ENCODE data around the gene MKNK2.

The MKNK2 gene

GRCh38 chr19:2070436-2070827 is 19.4 kb upstream of the MKNK2 start:
- no peak for DNase-seq

GRCh38 chr19:2064788-2065524 is 13.9 kb upstream of the MKNK2 start:
- DNase-seq, result no peak
- TF ChIP-seq POLR2A (IDR thresholded peaks at IDR 0.05; ENCODE audit: low read length), result no peak
- no peak for TF ChIP-seq GATA1 (IDR thresholded peaks at IDR 0.05; ENCODE audit: low read depth, low read length)

More at GRCh38 chr19:2070436-2070827, 19.4 kb upstream of the MKNK2 start:
- no peak for TF ChIP-seq GATA1 (IDR thresholded peaks at IDR 0.05; ENCODE audit: low read depth, low read length)
- TF ChIP-seq POLR2A (IDR thresholded peaks at IDR 0.05; ENCODE audit: low read length), result no peak

GRCh38 chr19:2064395-2064787 is 13.3 kb upstream of the MKNK2 start:
- TF ChIP-seq GATA1 (IDR thresholded peaks at IDR 0.05; ENCODE audit: low read depth, low read length), result no peak
- TF ChIP-seq POLR2A (IDR thresholded peaks at IDR 0.05; ENCODE audit: low read length), result no peak
- no peak for DNase-seq

- no peak for DNase-seq
- TF ChIP-seq GATA1 (IDR thresholded peaks at IDR 0.05; ENCODE audit: low read depth, low read length) (no peak), POLR2A (IDR thresholded peaks at IDR 0.05; ENCODE audit: low read length) (no peak)
Observed at GRCh38 chr19:2063824-2064223, 12.8 kb upstream of the MKNK2 start.

GRCh38 chr19:2062770-2063169 is 11.7 kb upstream of the MKNK2 start:
- TF ChIP-seq GATA1 (IDR thresholded peaks at IDR 0.05; ENCODE audit: low read depth, low read length), result no peak
- TF ChIP-seq POLR2A (IDR thresholded peaks at IDR 0.05; ENCODE audit: low read length), result no peak
- DNase-seq, result no peak

GRCh38 chr19:2062389-2062729 is 11.3 kb upstream of the MKNK2 start:
- DNase-seq, result no peak
- TF ChIP-seq GATA1 (IDR thresholded peaks at IDR 0.05; ENCODE audit: low read depth, low read length), result no peak
- TF ChIP-seq POLR2A (IDR thresholded peaks at IDR 0.05; ENCODE audit: low read length), result no peak

GRCh38 chr19:2061495-2062388 is 10.7 kb upstream of the MKNK2 start:
- DNase-seq, result peak; percentile 99 to 100
- TF ChIP-seq POLR2A (IDR thresholded peaks at IDR 0.05; ENCODE audit: low read length), result peak; percentile 71
- no peak for TF ChIP-seq GATA1 (IDR thresholded peaks at IDR 0.05; ENCODE audit: low read depth, low read length)

- TF ChIP-seq GATA1 (IDR thresholded peaks at IDR 0.05; ENCODE audit: low read depth, low read length) (no peak), POLR2A (IDR thresholded peaks at IDR 0.05; ENCODE audit: low read length) (no peak)
- DNase-seq, result peak; percentile 93 to 96
Observed at GRCh38 chr19:2060884-2061494, 9.9 kb upstream of the MKNK2 start.

GRCh38 chr19:2059422-2060201 is 8.6 kb upstream of the MKNK2 start:
- peak; percentile 77 to 89 for DNase-seq
- TF ChIP-seq GATA1 (IDR thresholded peaks at IDR 0.05; ENCODE audit: low read depth, low read length), result no peak
- TF ChIP-seq POLR2A (IDR thresholded peaks at IDR 0.05; ENCODE audit: low read length), result peak; percentile 39

GRCh38 chr19:2058570-2059421 is 7.8 kb upstream of the MKNK2 start:
- TF ChIP-seq POLR2A (IDR thresholded peaks at IDR 0.05; ENCODE audit: low read length) (no peak), GATA1 (IDR thresholded peaks at IDR 0.05; ENCODE audit: low read depth, low read length) (no peak)
- DNase-seq, result no peak

- DNase-seq, result no peak
- TF ChIP-seq POLR2A (IDR thresholded peaks at IDR 0.05; ENCODE audit: low read length) (no peak), GATA1 (IDR thresholded peaks at IDR 0.05; ENCODE audit: low read depth, low read length) (no peak)
Observed at GRCh38 chr19:2057484-2058469, 6.7 kb upstream of the MKNK2 start.

- no peak for TF ChIP-seq GATA1 (IDR thresholded peaks at IDR 0.05; ENCODE audit: low read depth, low read length)
- no peak for TF ChIP-seq POLR2A (IDR thresholded peaks at IDR 0.05; ENCODE audit: low read length)
- no peak for DNase-seq
Observed at GRCh38 chr19:2056837-2057192, 5.8 kb upstream of the MKNK2 start.
